Karpas-422 (cell line): ENCODE results near the gene SLITRK5. TPM values are rescaled to one million over a fixed set of nuclear protein-coding genes. Genes with fewer than 3 reads are reported as not detected.

Experiments used
- DNase-seq: peaks from one replicate; pipeline ENCODE4 v3.0.0-alpha.2; 2015
- H2AFZ ChIP-seq: fragments of 200-600 bp; sonication (generic); 2 replicates; pipeline ENCODE4 v1.6.1; 2014; ENCODE audit warnings: antibody characterized with exemption, low read length, mixed read lengths
- H3K27ac ChIP-seq: fragments of 200-600 bp; sonication (generic); 2 replicates; pipeline ENCODE4 v1.5.1; 2014; ENCODE audit warnings: mild to moderate bottlenecking, low read length, moderate library complexity
- H3K27me3 ChIP-seq: fragments of 200-600 bp; sonication (generic); 2 replicates; pipeline ENCODE4 v1.6.1; 2014; ENCODE audit warnings: low read length, mixed read lengths
- H3K36me3 ChIP-seq: fragments of 200-600 bp; sonication (generic); 2 replicates; pipeline ENCODE4 v1.6.1; 2014; ENCODE audit warnings: low read length, mixed read lengths; ENCODE audit not compliant: insufficient read depth
- H3K4me1 ChIP-seq: fragments of 200-600 bp; sonication (generic); 2 replicates; pipeline ENCODE4 v1.6.1; 2014; ENCODE audit warnings: mild to moderate bottlenecking, low read length, mixed read lengths
- H3K4me2 ChIP-seq: fragments of 200-600 bp; sonication (generic); 2 replicates; pipeline ENCODE4 v1.6.1; 2014; ENCODE audit warnings: low read length, low read depth, mild to moderate bottlenecking; ENCODE audit not compliant: poor library complexity, severe bottlenecking
- H3K4me3 ChIP-seq: fragments of 200-600 bp; sonication (generic); 2 replicates; pipeline ENCODE4 v1.5.1; 2014; ENCODE audit warnings: mild to moderate bottlenecking, antibody characterized with exemption, low read length, mixed read lengths
- H3K79me2 ChIP-seq: fragments of 200-600 bp; sonication (generic); 2 replicates; pipeline ENCODE4 v1.6.1; 2014; ENCODE audit warnings: mild to moderate bottlenecking, low read length, mixed read lengths
- H3K9ac ChIP-seq: fragments of 200-600 bp; sonication (generic); 2 replicates; pipeline ENCODE4 v1.6.0; 2014; ENCODE audit warnings: low read length
- H3K9me2 ChIP-seq: fragments of 200-600 bp; sonication (generic), shearing (Covaris generic); replicated peaks from 2 replicates; pipeline ENCODE4 v1.6.0; 2014; ENCODE audit warnings: mild to moderate bottlenecking, low read length, moderate library complexity; ENCODE audit not compliant: insufficient read depth
- H3K9me3 ChIP-seq: fragments of 300-700, 200-600 bp; sonication (generic); 2 replicates; pipeline ENCODE4 v1.6.1; 2014; ENCODE audit warnings: low read length, mixed read lengths
- H4K20me1 ChIP-seq: fragments of 200-600 bp; sonication (generic); 2 replicates; pipeline ENCODE4 v1.6.1; 2014; ENCODE audit warnings: mild to moderate bottlenecking, antibody characterized with exemption, low read length, low read depth; ENCODE audit not compliant: insufficient read depth
- total RNA-seq: library from RNA; depleted of rRNA; stranded (reverse); fragments of >200 nt; shearing (Covaris generic); gene quantifications from 2 replicates; pipeline ENCODE4 v1.2.3, GENCODE V29; 2014; ENCODE audit warnings: low replicate concordance

Gene SLITRK5
- total RNA-seq, 1 experiment from 2014 or later = not detected

GRCh38 chr13:87680298-87680697, 9.1 kb downstream of the SLITRK5 start:
- Histone ChIP-seq H3K9me2 (no peaks in the 10 kb centered on the region), H3K36me3 (no peaks in the 10 kb centered on the region), H3K27me3 (no peaks in the 10 kb centered on the region), H3K79me2 (no peaks in the 10 kb centered on the region), H4K20me1 (no peaks in the 10 kb centered on the region), H3K9ac (0 out of 2 replicates have a peak overlapping the region, but pooled peaks have one; percentile 26), H3K9me3 (peaks cover 15% of the 10 kb centered on the region), H3K4me1 (peaks cover 15% of the 10 kb centered on the region), H2AFZ (peak overlapping the region; percentile 72), H3K27ac (peak overlapping the region; percentile 81), H3K4me2 (peak overlapping the region; percentile 44), H3K4me3 (no peak overlapping the region)
- peak; percentile 77 for DNase-seq

- H2AFZ ChIP-seq = peak overlapping the region; percentile 92; the same call in 1 of the 2 replicates
- H3K9ac ChIP-seq = no peak overlapping the region
- no peaks in the 10 kb centered on the region for H4K20me1 ChIP-seq
- H3K36me3 ChIP-seq = no peaks in the 10 kb centered on the region
- no peaks in the 10 kb centered on the region for H3K79me2 ChIP-seq
- H3K4me3 ChIP-seq = no peak overlapping the region
- H3K27me3 ChIP-seq = no peaks in the 10 kb centered on the region
- H3K4me2 ChIP-seq = no peak overlapping the region
- peaks cover 15% of the 10 kb centered on the region for H3K4me1 ChIP-seq
- H3K27ac ChIP-seq = no peak overlapping the region
- no peaks in the 10 kb centered on the region for H3K9me3 ChIP-seq
- H3K9me2 ChIP-seq = no peaks in the 10 kb centered on the region
- no peak for DNase-seq
Observed at GRCh38 chr13:87684850-87685742, 13.9 kb downstream of the SLITRK5 start.

GRCh38 chr13:87696458-87696857, 25.3 kb downstream of the SLITRK5 start:
- Histone ChIP-seq H3K9me3 (no peaks in the 10 kb centered on the region), H4K20me1 (no peaks in the 10 kb centered on the region), H2AFZ (peak overlapping the region; percentile 95), H3K27me3 (no peaks in the 10 kb centered on the region), H3K4me2 (no peak overlapping the region), H3K36me3 (no peaks in the 10 kb centered on the region), H3K79me2 (no peaks in the 10 kb centered on the region), H3K4me1 (peaks cover 10% of the 10 kb centered on the region), H3K9ac (no peak overlapping the region), H3K9me2 (no peaks in the 10 kb centered on the region), H3K4me3 (no peak overlapping the region), H3K27ac (no peak overlapping the region)
- no peak for DNase-seq

GRCh38 chr13:87698268-87698667, 27.1 kb downstream of the SLITRK5 start:
- no peak overlapping the region for H3K27ac ChIP-seq
- DNase-seq = no peak
- H3K79me2 ChIP-seq = no peaks in the 10 kb centered on the region
- no peak overlapping the region for H3K9ac ChIP-seq
- peak overlapping the region; percentile 88 for H2AFZ ChIP-seq
- no peaks in the 10 kb centered on the region for H3K9me3 ChIP-seq
- H3K4me2 ChIP-seq = no peak overlapping the region
- H3K9me2 ChIP-seq = no peaks in the 10 kb centered on the region
- peaks cover 5% of the 10 kb centered on the region for H3K4me1 ChIP-seq
- H3K27me3 ChIP-seq = no peaks in the 10 kb centered on the region
- no peaks in the 10 kb centered on the region for H4K20me1 ChIP-seq
- no peaks in the 10 kb centered on the region for H3K36me3 ChIP-seq
- no peak overlapping the region for H3K4me3 ChIP-seq

- Histone ChIP-seq H3K4me1 (peaks cover 14% of the 10 kb centered on the region), H3K27ac (no peak overlapping the region), H3K27me3 (no peaks in the 10 kb centered on the region)
Observed at GRCh38 chr13:87709947-87710346, 38.8 kb downstream of the SLITRK5 start.

GRCh38 chr13:87712012-87712411, 40.8 kb downstream of the SLITRK5 start:
- H3K27me3 ChIP-seq = no peaks in the 10 kb centered on the region
- DNase-seq = no peak
- H3K79me2 ChIP-seq = no peaks in the 10 kb centered on the region
- no peak overlapping the region for H3K4me3 ChIP-seq
- no peak overlapping the region for H3K4me2 ChIP-seq
- H4K20me1 ChIP-seq = no peaks in the 10 kb centered on the region
- no peaks in the 10 kb centered on the region for H3K36me3 ChIP-seq
- H3K27ac ChIP-seq = no peak overlapping the region
- peak overlapping the region; percentile 40; the same call in 1 of the 2 replicates for H2AFZ ChIP-seq
- no peaks in the 10 kb centered on the region for H3K9me2 ChIP-seq
- no peak overlapping the region for H3K9ac ChIP-seq
- no peaks in the 10 kb centered on the region for H3K9me3 ChIP-seq
- peaks cover 14% of the 10 kb centered on the region for H3K4me1 ChIP-seq

More at GRCh38 chr13:87709947-87710346, 38.8 kb downstream of the SLITRK5 start:
- H2AFZ ChIP-seq = no peak overlapping the region
- H3K9me3 ChIP-seq = no peaks in the 10 kb centered on the region
- no peak for DNase-seq
- no peaks in the 10 kb centered on the region for H3K36me3 ChIP-seq
- no peak overlapping the region for H3K9ac ChIP-seq
- no peak overlapping the region for H3K4me3 ChIP-seq
- no peaks in the 10 kb centered on the region for H3K9me2 ChIP-seq
- H4K20me1 ChIP-seq = no peaks in the 10 kb centered on the region
- no peaks in the 10 kb centered on the region for H3K79me2 ChIP-seq
- H3K4me2 ChIP-seq = peak overlapping the region; percentile 64
